Activated CD8-positive, alpha-beta T cell treated with anti-CD3 and anti-CD28 coated beads for 36 hours (primary cell): ENCODE measurements around the gene CSNK2B. TPM values are rescaled to one million over a fixed set of nuclear protein-coding genes. Genes with fewer than 3 reads are reported as not detected.
A peak's percentile ranks its signal among the peaks of the same experiment; 100 is the strongest.

Experiments
- ATAC-seq: fragments of 200-7000 bp; cut with Tn5 transposase; one replicate; pipeline ENCODE4 v1.10.0; 2021; ENCODE audit warnings: mild to moderate bottlenecking, moderate library complexity
- CTCF ChIA-PET: fragments of 350-600 bp; sonication (Branson Sonifier 250); formaldehyde crosslinking; loops from one replicate; lab custom pipeline; 2021; ENCODE audit warnings: antibody characterized with exemption; lab: Charles Lee
- POLR2A ChIA-PET: fragments of 350-600 bp; sonication (Branson Sonifier 250); formaldehyde crosslinking; loops from one replicate; lab custom pipeline; 2021; ENCODE audit warnings: antibody characterized with exemption; lab: Charles Lee
- DNase-seq: peaks from one replicate; pipeline ENCODE4 v3.0.0-alpha.2; 2020
- H3K27ac Mint-ChIP-seq: one replicate; pipeline ENCODE4 v1.8.0; 2021; ENCODE audit warnings: mild to moderate bottlenecking, mixed read lengths
- H3K27me3 Mint-ChIP-seq: one replicate; pipeline ENCODE4 v1.8.0; 2021; ENCODE audit warnings: mixed read lengths
- H3K36me3 Mint-ChIP-seq: one replicate; pipeline ENCODE4 v1.8.0; 2021; ENCODE audit warnings: low read depth, mixed read lengths
- H3K4me1 Mint-ChIP-seq: one replicate; pipeline ENCODE4 v1.8.0; 2021; ENCODE audit warnings: low read depth, mixed read lengths
- H3K4me3 Mint-ChIP-seq: one replicate; pipeline ENCODE4 v1.8.0; 2021; ENCODE audit warnings: mild to moderate bottlenecking, moderate library complexity, mixed read lengths
- H3K9me3 Mint-ChIP-seq: one replicate; pipeline ENCODE4 v1.8.0; 2021; ENCODE audit warnings: mixed read lengths
- intact Hi-C: fragments of 100-400 bp; cut with micrococcal nuclease; formaldehyde crosslinking; loops from one replicate; pipeline ENCODE4 v1.10.0; 2022
- total RNA-seq, 2 experiments: library from RNA; stranded (reverse); gene quantifications; one replicate each; pipeline ENCODE4 v1.2.3, GENCODE V29; 2021
- TF ChIP-seq, protein P1 (sequence below): fragments of 200-600 bp; IDR thresholded peaks from one replicate; pipeline ENCODE4 v1.8.0; 2022; ENCODE audit warnings: antibody characterized with exemption, mild to moderate bottlenecking

CSNK2B gene
- total RNA-seq, 2 experiments from 2014 or later = 241 to 247 TPM

DNA sequence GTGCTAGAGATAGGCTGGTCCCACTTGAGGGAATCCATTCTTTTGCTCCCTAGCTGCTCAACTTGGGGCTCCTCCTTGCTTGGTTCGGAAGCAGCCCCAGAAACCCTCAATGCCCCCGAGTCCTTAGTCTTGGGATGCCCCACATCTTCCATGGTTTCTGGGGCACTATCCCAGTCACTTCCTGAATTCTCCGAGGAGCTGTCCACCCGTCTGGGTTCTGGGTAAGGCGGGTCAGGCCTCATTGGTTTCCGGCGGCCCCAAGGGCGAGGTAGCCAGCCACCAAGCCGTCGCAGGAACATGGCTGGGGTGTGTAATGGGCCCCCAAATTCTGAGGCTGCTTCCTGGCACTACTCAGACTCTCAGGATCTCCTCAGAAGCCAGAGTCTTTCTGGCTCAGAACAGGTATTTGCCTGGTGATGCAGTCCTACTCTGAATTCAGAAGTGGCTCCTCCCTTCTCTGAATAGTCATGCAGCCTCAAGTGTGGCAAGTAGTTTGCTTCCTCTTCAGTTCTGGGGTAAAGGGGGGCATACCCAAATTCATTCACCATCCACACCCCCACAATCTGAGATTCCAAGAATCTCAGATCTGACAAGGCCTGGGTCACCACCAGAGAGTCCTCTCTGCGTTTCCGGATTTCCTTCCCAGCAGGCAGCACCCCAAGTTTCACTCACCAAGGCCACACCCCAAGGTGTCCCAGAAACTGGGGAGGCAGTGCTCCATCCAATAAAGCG lies 6.1 kb upstream of the CSNK2B start:
- Mint-ChIP-seq H3K4me3 (peak overlapping the region; percentile 98), H3K9me3 (no peaks in the 10 kb centered on the region), H3K4me1 (peaks cover 81% of the 10 kb centered on the region), H3K27ac (peak overlapping the region; percentile 95), H3K27me3 (no peaks in the 10 kb centered on the region), H3K36me3 (peaks cover 78% of the 10 kb centered on the region)
- intact Hi-C loops = loop anchor here (10.0 kb wide), 2 partner anchors 115 to 175 kb away; partner anchors contain the start of genes ATP6V1G2, DDX39B and NFKBIL1
- ATAC-seq (peak; percentile 71), DNase-seq (peak; percentile 57)
- TF ChIP-seq, protein P1, sequence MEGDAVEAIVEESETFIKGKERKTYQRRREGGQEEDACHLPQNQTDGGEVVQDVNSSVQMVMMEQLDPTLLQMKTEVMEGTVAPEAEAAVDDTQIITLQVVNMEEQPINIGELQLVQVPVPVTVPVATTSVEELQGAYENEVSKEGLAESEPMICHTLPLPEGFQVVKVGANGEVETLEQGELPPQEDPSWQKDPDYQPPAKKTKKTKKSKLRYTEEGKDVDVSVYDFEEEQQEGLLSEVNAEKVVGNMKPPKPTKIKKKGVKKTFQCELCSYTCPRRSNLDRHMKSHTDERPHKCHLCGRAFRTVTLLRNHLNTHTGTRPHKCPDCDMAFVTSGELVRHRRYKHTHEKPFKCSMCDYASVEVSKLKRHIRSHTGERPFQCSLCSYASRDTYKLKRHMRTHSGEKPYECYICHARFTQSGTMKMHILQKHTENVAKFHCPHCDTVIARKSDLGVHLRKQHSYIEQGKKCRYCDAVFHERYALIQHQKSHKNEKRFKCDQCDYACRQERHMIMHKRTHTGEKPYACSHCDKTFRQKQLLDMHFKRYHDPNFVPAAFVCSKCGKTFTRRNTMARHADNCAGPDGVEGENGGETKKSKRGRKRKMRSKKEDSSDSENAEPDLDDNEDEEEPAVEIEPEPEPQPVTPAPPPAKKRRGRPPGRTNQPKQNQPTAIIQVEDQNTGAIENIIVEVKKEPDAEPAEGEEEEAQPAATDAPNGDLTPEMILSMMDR = no peak
- ChIA-PET CTCF (interaction anchor here (1.0 kb wide), 1 partner anchor 170 kb away, joined by 4 read pairs; no protein-coding TSS in a partner anchor), POLR2A (interaction anchor here (0.9 to 8.5 kb wide), 8 partner anchors 7 to 180 kb away, joined by 3 to 160 read pairs (median 3); partner anchors contain the start of genes APOM, BAG6 and NCR3)

DNA sequence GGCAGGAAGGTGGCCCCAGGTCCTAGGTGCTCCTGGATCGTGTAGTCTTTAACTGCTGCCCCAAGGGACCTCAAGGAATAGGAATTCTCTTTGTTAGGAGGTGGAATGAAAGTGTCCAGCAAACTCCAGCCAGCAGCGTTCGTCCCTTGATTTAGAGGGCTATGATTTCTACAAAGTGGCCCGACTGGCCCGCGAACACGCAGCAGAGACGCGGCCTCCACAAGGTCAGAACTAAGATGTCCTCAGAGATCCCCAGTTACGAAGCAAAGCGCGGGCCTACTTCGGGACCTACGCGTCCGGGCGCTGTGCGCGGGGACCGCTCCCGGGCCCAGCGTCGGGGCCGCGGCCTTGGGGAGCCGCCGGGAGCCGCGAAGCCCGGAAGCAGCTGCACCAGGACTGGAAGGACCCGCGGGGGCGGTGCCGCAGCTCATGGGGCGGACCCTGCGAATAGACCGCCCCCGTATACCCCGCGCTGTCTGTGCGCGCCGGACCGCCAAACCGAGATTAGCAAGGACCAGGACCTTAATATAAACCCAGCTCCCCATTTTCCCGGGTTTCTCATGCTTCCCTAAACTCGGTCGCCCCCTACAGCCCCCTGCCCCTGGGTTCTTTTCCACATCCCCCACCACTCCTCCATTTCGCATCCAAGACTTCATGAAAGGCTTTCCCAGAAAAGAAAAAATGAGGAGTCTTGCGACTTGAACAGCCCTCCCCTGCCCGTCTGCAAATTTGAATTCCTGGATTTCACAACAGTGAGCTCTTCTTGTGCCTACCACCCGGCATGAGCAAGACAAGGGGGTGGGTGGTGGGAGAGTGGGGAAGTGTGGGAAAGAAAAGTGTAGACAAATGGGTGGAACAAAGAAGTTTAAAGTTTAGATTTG lies 5.3 kb upstream of the CSNK2B start, which contains the start of gene C6orf47:
Gene C6orf47 (minus strand): TSS at position 398 of the 881 bp plus-strand sequence. CDS start 831 bp downstream, outside the sequence.
- peaks cover 77% of the 10 kb centered on the region for H3K4me1 Mint-ChIP-seq
- H3K4me3 Mint-ChIP-seq = peak within 1 kb of the TSS; percentile 98
- POLR2A ChIA-PET = interaction anchor here (0.7 to 8.5 kb wide), 16 partner anchors 8 to 311 kb away, joined by 3 to 160 read pairs (median 4); partner anchors contain the start of genes ABHD16A, APOM, BAG6 and DDX39B
- peaks cover 76% of the 10 kb centered on the region for H3K36me3 Mint-ChIP-seq
- no peaks in the 10 kb centered on the region for H3K27me3 Mint-ChIP-seq
- H3K9me3 Mint-ChIP-seq = no peaks in the 10 kb centered on the region
- peak; percentile 49 for ATAC-seq
- peak; percentile 86 for DNase-seq
- intact Hi-C loops = loop anchor here (10.0 kb wide), 2 partner anchors 116 to 174 kb away; partner anchors contain the start of genes ATP6V1G2, DDX39B and NFKBIL1
- TF ChIP-seq, protein P1 = no peak
- H3K27ac Mint-ChIP-seq = peak within 1 kb of the TSS; percentile 95
- CTCF ChIA-PET = interaction anchor here (1.0 to 1.8 kb wide), 6 partner anchors 7 to 169 kb away, joined by 3 to 5 read pairs (median 4); partner anchors contain the start of gene BAG6

DNA sequence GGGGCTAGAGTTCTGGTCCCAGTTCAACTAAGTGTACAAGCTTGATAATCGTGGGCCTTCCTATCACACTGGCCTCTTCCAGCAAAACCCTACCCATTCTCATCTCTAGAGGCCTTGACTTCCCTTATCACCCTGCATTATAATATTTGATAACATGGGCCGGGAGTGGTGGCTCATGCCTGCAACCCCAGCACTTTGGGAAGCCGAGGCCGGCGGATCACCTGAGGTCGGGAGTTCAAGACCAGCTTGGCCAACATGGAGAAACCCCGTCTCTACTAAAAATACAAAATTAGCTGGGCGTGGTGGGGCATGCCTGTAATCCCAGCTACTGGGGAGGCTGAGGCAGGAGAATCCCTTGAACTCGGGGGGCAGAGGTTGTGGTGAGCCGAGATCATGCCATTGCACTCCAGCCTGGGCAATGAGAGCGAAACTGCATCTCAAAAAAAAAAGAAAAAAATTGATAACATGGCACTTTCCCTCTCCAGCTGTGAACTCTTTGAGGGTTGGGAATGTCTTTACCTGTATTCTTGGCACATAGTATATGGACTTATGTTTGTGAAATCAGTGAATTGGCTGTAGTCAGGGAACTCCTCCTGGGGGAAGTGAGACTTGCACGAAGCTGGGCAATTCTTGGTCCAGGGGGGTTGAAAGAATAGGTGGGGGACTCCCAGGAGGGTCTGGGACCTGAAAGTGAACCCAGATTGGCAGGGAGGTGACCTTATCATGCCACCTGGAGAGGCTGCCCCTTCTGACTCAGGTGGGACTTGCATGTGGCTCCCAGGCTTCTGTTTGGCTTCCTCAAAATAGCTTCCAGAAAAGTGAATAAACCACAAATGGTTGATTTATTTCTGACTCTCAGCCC lies 4.4 kb upstream of the CSNK2B start:
- ATAC-seq = no peak
- intact Hi-C loops = loop anchor here (10.0 kb wide), 2 partner anchors 117 to 173 kb away; partner anchors contain the start of genes ATP6V1G2, DDX39B and NFKBIL1
- H3K36me3 Mint-ChIP-seq = peaks cover 76% of the 10 kb centered on the region

More for the DNA sequence above, 4.4 kb upstream of the CSNK2B start:
- POLR2A ChIA-PET = interaction anchor here (0.7 to 8.5 kb wide), 17 partner anchors 8 to 310 kb away, joined by 3 to 160 read pairs (median 3); partner anchors contain the start of genes ABHD16A, APOM, BAG6 and DDX39B
- Mint-ChIP-seq H3K27me3 (no peaks in the 10 kb centered on the region), H3K27ac (peak overlapping the region; percentile 74), H3K4me3 (peak overlapping the region; percentile 98), H3K4me1 (peaks cover 72% of the 10 kb centered on the region), H3K9me3 (no peaks in the 10 kb centered on the region)
- TF ChIP-seq, protein P1 = no peak
- no peak for DNase-seq
- CTCF ChIA-PET = interaction anchor here (1.0 to 1.8 kb wide), 7 partner anchors 8 to 169 kb away, joined by 3 to 5 read pairs (median 4); partner anchors contain the start of gene BAG6
